Stomach smooth muscle (tissue), 2 donors: ENCODE results near the gene ORMDL3.
"Not testable (repeated sequence)": the region's sequence is repeated elsewhere in the genome, so short reads cannot be mapped to it uniquely, and the experiment has no call there.

ENCODE experiments used
- H3K27ac ChIP-seq: one replicate; pipeline ENCODE4 v1.7.0; 2013; ENCODE audit warnings: mild to moderate bottlenecking, low read length, inconsistent platforms
- H3K27me3 ChIP-seq, 2 donors: one replicate each; pipeline ENCODE4 v1.7.0; 2013; ENCODE audit warnings: low read length in 2 of 2; ENCODE audit not compliant: insufficient read depth in 2 of 2, control insufficient read depth in 1 of 2
- H3K36me3 ChIP-seq, 2 donors: one replicate each; pipeline ENCODE4 v1.7.0; 2013; ENCODE audit warnings: low read length in 2 of 2; ENCODE audit not compliant: control insufficient read depth in 2 of 2, insufficient read depth in 2 of 2
- H3K4me1 ChIP-seq: one replicate; pipeline ENCODE4 v1.7.0; 2013; ENCODE audit warnings: low read length; ENCODE audit not compliant: control insufficient read depth, insufficient read depth
- H3K4me3 ChIP-seq, 2 donors: one replicate each; pipeline ENCODE4 v1.7.0; 2013; ENCODE audit warnings: low read length in 2 of 2
- H3K9ac ChIP-seq, 2 donors: one replicate each; pipeline ENCODE4 v1.7.0; 2013; ENCODE audit warnings: low read length in 2 of 2, mild to moderate bottlenecking in 1 of 2
- H3K9me3 ChIP-seq, 2 donors: one replicate each; pipeline ENCODE4 v1.7.0; 2013; ENCODE audit warnings: low read length in 2 of 2; ENCODE audit not compliant: control insufficient read depth in 2 of 2
- donor health status: healthy.
- donor health status: Pancreatic carcinoma.

ORMDL3 gene

DNA sequence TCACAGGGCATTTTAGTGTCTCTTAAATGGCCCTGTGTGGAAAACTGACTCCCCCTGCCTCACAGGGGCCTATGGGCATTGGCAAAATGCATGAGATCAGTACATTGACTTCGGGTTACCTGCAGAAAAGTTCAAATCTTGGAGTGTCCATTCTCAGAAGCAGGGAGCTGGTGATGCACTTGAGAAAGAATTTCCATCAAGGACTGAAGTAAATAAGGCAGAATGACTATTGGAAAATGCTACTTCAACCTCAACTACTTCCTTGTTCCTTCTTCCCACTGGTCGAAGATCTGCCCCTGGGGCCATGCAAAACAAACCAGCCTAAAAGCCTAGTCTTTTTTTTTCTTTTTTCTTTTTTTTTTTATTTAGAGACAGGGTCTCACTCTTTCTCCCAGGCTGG lies 21.6 kb upstream of the ORMDL3 start:
- Histone ChIP-seq H3K9me3 (no peaks in the 10 kb centered on the region), H3K36me3 (no peaks in the 10 kb centered on the region), H3K27me3 (no peaks in the 10 kb centered on the region), H3K4me3 (no peak overlapping the region), H3K27ac (no peak overlapping the region), H3K9ac (no peak overlapping the region), H3K4me1 (peaks cover 11% of the 10 kb centered on the region)

DNA sequence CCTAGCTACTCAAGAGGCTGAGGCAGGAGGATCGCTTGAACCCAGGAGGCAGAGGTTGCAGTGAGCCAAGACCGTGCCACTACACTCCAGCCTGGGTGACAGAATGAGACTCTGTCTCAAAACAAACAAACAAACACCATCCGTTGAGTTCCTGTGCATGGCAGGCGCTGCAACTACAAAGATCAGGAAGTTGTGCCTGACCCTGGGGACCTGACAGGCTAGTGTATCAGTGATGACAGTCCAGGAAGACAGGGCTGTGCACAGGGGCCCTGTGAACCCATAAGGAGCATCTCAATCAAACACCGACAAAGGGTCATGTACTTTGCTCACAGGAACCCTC lies 21.1 kb upstream of the ORMDL3 start:
- H3K4me3 ChIP-seq, H3K27me3 ChIP-seq, H3K4me1 ChIP-seq, H3K36me3 ChIP-seq, H3K9ac ChIP-seq, H3K27ac ChIP-seq, H3K9me3 ChIP-seq: not testable (repeated sequence)

DNA sequence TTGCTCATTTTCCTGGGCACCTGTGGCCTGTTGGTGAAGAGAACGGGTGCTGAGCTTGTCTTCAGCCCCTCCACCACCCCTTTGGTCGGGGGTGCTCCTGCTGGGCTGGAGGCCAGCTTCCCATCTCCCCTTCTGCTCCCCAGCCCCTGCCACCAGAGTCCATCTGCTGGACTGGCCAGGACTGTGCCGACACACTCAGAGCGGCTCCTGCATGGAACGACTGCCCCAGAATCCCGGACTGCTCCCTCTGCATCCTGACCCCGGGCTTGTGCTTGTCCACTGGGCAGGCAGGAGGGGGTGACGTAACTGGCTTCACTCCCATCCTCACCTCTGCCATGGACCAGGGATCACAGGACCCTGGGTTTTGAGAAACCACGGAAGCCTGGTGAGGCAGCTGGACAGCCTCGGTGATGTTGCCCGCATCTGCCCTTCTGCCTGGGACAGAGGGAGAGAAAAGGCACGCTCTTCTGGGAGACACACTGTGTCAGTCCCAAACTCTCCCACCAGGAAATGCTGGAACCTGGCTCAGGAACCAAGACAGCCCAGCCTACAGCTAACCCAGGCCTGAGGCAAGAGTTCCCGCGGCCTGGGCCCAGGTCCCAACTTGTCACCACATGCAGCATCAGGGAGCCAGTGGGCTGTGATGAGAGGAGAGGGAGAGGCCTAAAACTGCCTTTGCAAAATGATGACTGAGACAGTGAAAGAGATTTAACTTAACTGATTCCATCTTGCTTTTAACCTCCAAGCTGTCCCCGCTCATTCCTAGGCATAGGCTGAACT lies 19.3 kb upstream of the ORMDL3 start:
- H3K27me3 ChIP-seq: peaks cover 0 to 4% of the 10 kb centered on the region in 2 donors
- H3K9me3 ChIP-seq: no peaks in the 10 kb centered on the region
- no peak overlapping the region for H3K4me3 ChIP-seq
- no peaks in the 10 kb centered on the region for H3K4me1 ChIP-seq
- no peak overlapping the region for H3K9ac ChIP-seq
- H3K27ac ChIP-seq: no peak overlapping the region
- H3K36me3 ChIP-seq: no peaks in the 10 kb centered on the region

DNA sequence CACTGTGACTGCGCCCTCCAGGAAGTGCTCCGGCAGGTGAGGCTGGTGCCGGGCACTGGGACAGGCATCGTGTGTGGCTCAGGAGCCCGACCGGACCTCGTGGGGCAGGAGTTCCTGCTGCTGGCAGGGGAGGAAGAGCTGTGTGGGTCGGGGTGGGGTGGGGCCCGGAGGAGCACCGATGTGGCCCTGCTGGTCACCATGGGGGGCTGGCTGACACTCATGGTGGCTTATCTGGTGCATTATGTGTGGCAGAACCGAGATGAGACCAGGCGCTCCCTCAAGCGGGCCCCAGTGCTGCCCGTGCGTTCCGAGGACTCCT lies 17.0 kb upstream of the ORMDL3 start:
- peaks cover 4 to 10% of the 10 kb centered on the region in 2 donors for H3K27me3 ChIP-seq
- no peak overlapping the region for H3K27ac ChIP-seq
- H3K9me3 ChIP-seq: no peaks in the 10 kb centered on the region
- H3K4me1 ChIP-seq: peaks cover 6% of the 10 kb centered on the region
- H3K4me3 ChIP-seq: no peak overlapping the region
- no peak overlapping the region for H3K9ac ChIP-seq
- H3K36me3 ChIP-seq: no peaks in the 10 kb centered on the region

DNA sequence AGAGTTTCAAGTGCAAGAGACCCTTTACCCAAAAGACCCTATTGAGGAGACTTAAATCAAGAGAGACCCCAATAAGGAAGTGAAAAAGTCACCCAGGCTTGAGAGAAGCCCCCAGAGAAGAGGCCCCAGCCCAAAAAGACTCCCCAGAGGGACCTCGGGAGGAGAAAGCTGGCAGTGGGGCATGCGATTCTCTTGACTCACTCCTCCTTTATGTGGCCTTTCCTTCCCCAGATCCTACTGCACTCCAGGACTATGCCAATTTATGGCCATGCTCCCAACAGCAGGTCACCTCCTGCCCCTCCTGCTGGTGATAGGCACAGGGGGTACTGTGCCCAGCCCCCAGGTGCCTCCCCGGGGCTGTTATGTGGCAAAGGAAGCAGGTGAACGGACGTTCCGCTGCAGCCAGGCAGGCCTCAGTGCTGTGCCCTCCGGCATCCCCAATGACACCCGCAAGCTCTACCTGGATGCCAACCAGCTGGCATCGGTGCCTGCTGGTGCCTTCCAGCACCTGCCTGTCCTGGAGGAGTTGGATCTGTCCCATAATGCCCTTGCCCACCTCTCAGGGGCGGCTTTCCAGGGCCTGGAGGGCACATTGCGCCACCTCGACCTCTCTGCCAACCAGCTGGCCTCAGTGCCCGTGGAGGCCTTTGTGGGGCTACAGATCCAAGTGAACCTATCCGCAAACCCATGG lies 16.4 kb upstream of the ORMDL3 start:
- Histone ChIP-seq H3K4me3 (no peak overlapping the region), H3K4me1 (peaks cover 6% of the 10 kb centered on the region), H3K36me3 (no peaks in the 10 kb centered on the region), H3K9me3 (no peaks in the 10 kb centered on the region), H3K27me3 (peaks cover 4 to 10% of the 10 kb centered on the region in 2 donors), H3K27ac (no peak overlapping the region), H3K9ac (no peak overlapping the region)

DNA sequence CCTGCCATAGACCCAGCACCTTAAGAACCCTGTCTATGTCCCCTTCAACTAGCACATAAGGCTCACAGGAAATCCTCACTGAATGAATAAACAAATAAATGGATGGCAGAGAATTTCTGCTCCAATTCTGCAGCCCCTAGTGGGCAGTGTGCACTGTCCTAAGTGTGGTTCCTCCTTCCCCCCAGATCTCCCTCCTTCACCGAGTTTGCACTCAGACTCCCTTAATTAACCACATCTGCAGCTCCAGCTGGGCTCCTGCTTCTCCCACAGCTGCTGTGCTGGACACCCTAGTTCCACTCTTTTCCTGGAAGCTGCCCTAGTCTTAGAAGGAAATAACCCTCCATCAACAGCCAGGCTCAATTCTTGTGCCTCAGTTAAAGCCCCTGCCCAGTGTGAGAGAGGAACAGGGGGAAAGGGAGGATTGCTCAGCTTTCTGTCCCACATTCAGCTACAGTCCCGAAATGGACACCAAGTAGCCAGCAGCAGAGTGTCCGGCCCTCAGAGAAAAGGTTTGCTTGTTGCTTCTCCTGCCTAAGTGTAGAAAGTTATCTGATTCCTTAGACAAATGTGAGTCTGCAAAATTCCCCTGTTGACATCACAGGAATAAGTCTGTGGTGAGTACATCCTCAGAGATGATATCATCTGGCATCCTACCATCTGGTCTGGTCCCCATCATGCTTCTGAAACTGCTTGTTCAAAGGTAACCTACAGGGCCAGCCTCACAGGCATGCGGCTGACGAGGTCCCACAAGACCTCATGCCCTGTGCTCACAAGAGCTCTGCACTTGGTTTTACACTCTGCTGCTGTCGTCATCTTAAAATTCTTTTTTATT lies 12.4 kb upstream of the ORMDL3 start:
- no peaks in the 10 kb centered on the region for H3K9me3 ChIP-seq
- no peak overlapping the region for H3K4me3 ChIP-seq
- peaks cover 4 to 10% of the 10 kb centered on the region in 2 donors for H3K27me3 ChIP-seq
- H3K4me1 ChIP-seq: peaks cover 6% of the 10 kb centered on the region
- no peaks in the 10 kb centered on the region for H3K36me3 ChIP-seq
- no peak overlapping the region for H3K9ac ChIP-seq
- H3K27ac ChIP-seq: peak overlapping the region; percentile 11

DNA sequence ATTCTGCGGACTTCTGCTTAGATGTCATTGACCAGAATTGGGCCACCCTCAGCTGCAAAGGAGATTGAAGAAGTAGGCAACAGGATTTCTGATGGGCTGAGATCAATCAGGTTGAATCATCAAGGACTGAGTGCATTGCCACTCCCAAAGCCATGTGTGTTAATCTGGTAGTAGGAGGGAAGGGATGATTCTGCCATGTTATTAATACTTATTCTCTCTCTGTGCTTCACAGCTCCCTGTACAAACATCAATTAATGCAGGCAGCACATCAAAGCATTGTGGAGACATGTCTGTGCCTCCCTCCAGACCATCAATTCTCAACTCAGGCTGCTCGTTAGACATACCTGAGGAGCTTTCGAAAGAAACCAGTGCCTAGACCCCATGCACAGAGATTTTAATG lies 11.7 kb upstream of the ORMDL3 start:
- H3K9me3 ChIP-seq: no peaks in the 10 kb centered on the region
- no peak overlapping the region for H3K27ac ChIP-seq
- H3K4me1 ChIP-seq: peaks cover 6% of the 10 kb centered on the region
- H3K36me3 ChIP-seq: no peaks in the 10 kb centered on the region
- H3K27me3 ChIP-seq: peaks cover 4 to 10% of the 10 kb centered on the region in 2 donors
- no peak overlapping the region for H3K9ac ChIP-seq
- H3K4me3 ChIP-seq: no peak overlapping the region

DNA sequence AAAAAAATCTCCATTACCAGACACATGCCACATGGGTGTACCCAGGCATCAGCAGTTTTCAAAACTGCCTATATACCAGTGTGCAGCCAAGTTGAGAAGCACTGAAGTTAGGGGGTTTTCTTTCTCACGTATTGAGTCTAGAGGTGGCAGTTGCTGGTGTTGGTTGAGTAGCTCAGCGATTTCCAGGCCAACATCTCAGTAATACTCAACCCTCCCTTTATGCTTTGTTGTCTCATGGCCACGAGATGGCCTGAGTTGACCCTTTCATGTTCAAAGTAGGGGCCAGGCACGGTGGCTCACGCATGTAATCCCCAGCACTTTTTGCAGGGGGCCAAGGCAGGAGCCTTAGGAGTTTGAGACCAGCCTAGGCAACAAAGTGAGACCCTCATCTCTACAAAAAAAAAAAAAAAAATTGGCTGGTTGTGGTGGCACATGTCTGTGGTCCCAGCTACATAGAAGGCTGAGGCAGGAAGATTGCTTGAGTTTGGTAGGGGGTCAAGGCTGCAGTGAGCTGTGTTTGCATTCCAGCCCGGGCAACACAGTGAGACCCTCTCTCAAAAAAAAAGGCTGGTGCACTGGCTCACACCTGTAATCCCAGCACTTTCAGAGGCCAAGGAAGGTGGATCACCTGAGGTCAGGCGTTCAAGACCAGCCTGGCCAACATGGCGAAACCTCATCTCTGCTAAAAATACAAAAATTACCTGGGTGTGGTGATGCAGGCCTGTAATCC lies 10.9 kb upstream of the ORMDL3 start:
- Histone ChIP-seq H3K27me3 (peaks cover 4 to 10% of the 10 kb centered on the region in 2 donors), H3K36me3 (no peaks in the 10 kb centered on the region), H3K4me1 (peaks cover 6% of the 10 kb centered on the region), H3K9ac (no peak overlapping the region), H3K27ac (no peak overlapping the region), H3K4me3 (no peak overlapping the region), H3K9me3 (no peaks in the 10 kb centered on the region)

DNA sequence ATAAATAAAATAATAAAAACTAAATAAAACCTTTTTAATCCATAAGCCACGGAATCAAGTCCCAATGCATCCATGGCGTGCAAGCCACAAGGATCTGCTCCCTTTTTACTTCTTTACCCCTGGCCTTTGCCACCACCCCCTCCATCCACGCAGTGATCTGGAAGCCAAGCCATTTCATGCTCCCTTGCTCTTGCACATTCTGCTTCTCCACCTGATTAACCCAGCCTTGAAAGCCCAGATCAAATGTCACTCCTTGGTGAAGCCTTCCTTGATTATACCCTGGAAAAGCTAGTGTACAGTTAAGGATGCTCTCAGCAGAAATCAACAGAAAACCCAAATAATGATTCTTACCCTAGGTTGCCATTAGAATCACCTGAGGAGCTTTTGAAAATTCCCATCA lies 10.0 kb upstream of the ORMDL3 start:
- Histone ChIP-seq H3K36me3 (no peaks in the 10 kb centered on the region), H3K4me1 (peaks cover 6% of the 10 kb centered on the region), H3K4me3 (no peak overlapping the region), H3K9ac (no peak overlapping the region), H3K27ac (no peak overlapping the region), H3K27me3 (peaks cover 4 to 6% of the 10 kb centered on the region in 2 donors), H3K9me3 (no peaks in the 10 kb centered on the region)

DNA sequence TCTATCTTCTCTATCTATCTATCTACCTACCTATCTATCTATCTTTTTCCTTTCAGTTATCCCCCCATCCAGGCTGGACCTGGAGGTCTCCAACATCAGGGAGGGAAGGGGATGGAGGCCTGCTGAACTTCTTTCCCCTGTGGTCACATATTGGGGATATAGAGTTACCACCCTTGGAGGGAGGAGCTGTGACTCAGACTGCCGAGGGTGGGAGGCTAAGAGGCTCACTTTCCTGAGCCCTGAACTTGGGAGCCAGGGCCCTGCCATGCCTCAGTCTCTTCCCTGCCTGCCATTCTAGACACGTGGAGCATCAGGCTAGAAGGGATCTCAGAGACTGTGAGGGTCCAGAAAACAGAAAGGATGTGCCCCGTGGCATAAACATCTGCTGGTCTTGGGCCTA lies 8.5 kb upstream of the ORMDL3 start:
- H3K27ac ChIP-seq: no peak overlapping the region
- no peaks in the 10 kb centered on the region for H3K9me3 ChIP-seq
- no peak overlapping the region for H3K9ac ChIP-seq
- peaks cover 6% of the 10 kb centered on the region for H3K4me1 ChIP-seq
- H3K36me3 ChIP-seq: no peaks in the 10 kb centered on the region
- peaks cover 0 to 3% of the 10 kb centered on the region in 2 donors for H3K27me3 ChIP-seq
- no peak overlapping the region for H3K4me3 ChIP-seq
